ENCODE results near the gene PRSS21. TPM values are rescaled to one million over a fixed set of nuclear protein-coding genes. Genes with fewer than 3 reads are reported as not detected.

Gene PRSS21
- total and polyA plus RNA-seq, 3 donors from 2014 or later: 62.5 to 153 (median 130) TPM

DNA sequence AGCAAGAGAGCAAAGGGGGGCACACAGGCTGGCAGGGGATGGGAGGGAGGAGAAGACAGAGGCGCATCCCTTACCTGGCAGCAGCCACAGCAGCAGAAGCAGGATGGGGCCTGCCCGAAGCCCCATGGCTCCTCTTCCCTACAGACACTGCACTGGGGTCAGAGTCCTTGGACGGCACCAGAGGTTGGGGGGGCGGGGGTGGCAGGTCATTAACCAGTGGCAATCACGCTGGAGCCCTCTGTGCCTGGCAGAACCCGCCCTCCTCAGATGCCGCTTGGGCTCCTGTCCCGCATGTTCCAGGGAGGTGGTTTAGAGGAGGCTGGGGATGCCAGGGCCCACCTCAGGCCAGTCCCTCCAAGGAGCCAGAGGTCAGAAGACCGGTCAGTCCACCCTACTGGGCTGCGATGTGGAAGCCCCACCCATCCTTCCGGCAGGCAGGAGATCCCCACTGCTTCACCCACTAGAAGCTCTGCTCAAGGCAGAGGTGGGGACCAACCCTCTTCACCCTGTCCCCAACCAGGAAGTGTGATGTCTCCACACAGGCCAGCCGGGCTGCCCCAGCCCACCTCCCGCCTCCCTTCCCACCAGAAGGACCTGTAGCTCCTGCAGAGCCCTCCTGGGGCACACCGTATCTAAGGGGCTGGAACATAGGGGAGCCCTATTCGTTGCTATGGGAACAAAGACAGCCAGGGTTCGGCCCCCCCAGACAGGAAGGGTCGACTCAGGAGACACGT, 24.7 kb downstream of the PRSS21 start:
- Histone ChIP-seq H3K4me3 (peak overlapping the region; percentile 34 to 46), H3K27me3 (no peaks in the 10 kb centered on the region), H3K27ac (no peak overlapping the region), H3K9me3 (no peaks in the 10 kb centered on the region), H3K4me1 (no peaks in the 10 kb centered on the region), H3K36me3 (ENCODE audit: low read depth, missing control alignments) (no peaks in the 10 kb centered on the region)
- WGBS, 2 donors: 65 to 74% methylated on average over 3 to 17 of the region's 18 CpGs
- intact Hi-C loops (cut with DNase I; ENCODE audit: low total_unique reads): no loop called here
- no peak for DNase-seq
- TF ChIP-seq CTCF (IDR thresholded peaks at IDR 0.05) (no peak), POLR2A (IDR thresholded peaks at IDR 0.05) (no peak)

DNA sequence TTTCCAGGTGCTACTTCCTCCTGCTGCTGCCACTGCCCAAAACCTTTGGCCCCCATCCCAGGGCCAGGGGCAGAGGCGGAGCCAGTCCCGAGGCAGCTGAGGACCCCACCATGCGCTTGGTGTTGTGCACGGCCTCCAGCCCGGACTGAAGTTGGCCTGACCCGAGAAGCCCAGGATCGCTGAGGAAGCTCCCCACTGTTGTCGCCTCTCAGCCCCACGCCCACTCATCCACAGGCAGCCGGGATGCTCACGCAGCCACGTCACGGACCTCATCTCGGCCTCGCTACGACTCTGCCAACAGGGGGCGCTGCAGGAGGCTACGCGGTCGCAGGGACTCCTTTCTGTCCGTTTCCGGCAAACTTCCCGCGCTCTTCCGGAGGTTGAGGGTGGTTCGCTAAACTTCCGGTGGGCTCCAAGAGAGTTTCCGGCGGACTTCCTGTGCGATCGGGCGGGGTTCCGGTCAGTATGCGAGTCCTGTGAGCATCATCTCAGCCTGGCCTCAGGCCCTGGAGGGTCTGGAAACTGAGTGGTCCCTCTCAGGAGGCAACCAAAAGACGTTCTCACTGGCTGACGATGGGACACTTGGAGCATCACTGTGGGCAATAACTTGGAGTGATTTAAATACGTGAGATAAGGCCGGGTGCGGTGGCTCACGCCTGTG, 25.4 kb downstream of the PRSS21 start:
- Histone ChIP-seq H3K27me3 (no peaks in the 10 kb centered on the region), H3K36me3 (ENCODE audit: low read depth, missing control alignments) (no peaks in the 10 kb centered on the region), H3K4me3 (peak overlapping the region; percentile 34 to 46), H3K9me3 (no peaks in the 10 kb centered on the region), H3K4me1 (no peaks in the 10 kb centered on the region), H3K27ac (no peak overlapping the region)
- WGBS, 2 donors: 37 to 63% methylated on average over 7 to 40 of the region's 40 CpGs
- no peak for TF ChIP-seq POLR2A (IDR thresholded peaks at IDR 0.05)
- TF ChIP-seq CTCF (IDR thresholded peaks at IDR 0.05): peak; percentile 59 to 68 (median 64)
- peak; percentile 85 for DNase-seq
- intact Hi-C loops (cut with DNase I; ENCODE audit: low total_unique reads): no loop called here

GRCh38 chr16:2843526-2843925, 26.5 kb downstream of the PRSS21 start:
- no peak overlapping the region for H3K27ac ChIP-seq
- no peaks in the 10 kb centered on the region for H3K36me3 ChIP-seq (ENCODE audit: low read depth, missing control alignments)
- H3K4me3 ChIP-seq: no peak overlapping the region
- no peak for TF ChIP-seq POLR2A (IDR thresholded peaks at IDR 0.05)
- TF ChIP-seq CTCF (IDR thresholded peaks at IDR 0.05): no peak
- no peaks in the 10 kb centered on the region for H3K9me3 ChIP-seq
- H3K27me3 ChIP-seq: no peaks in the 10 kb centered on the region
- WGBS, 2 donors: 67 to 68% methylated on average over 8 of the region's 8 CpGs
- no peak for DNase-seq
- no peaks in the 10 kb centered on the region for H3K4me1 ChIP-seq
- intact Hi-C loops (cut with DNase I; ENCODE audit: low total_unique reads): no loop called here

DNA sequence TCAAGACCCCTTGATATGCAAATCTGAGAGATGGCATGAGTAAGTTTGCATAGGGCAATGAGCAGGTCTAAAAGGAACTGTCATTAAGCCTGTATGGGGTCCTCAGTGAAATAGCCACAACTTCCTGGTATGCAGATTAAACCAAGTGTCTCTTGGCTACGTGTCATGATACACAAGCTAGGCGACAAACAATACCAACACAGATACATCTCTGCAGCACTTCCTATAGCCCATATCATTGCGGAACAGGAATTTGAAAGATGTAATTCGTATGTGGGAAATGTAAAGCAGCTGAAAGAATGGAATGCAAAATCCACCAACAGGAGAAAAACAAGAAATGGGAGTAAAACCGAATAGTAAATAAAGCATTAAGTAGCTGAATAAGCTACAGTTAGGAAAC, 28.1 kb downstream of the PRSS21 start:
- H3K4me3 ChIP-seq: no peak overlapping the region
- no peaks in the 10 kb centered on the region for H3K9me3 ChIP-seq
- no peak overlapping the region for H3K27ac ChIP-seq
- 78 to 83% methylated on average over 5 of the region's 5 CpGs for WGBS, 2 donors
- TF ChIP-seq POLR2A (IDR thresholded peaks at IDR 0.05) (no peak), CTCF (IDR thresholded peaks at IDR 0.05) (no peak)
- no peak for DNase-seq
- no peaks in the 10 kb centered on the region for H3K36me3 ChIP-seq (ENCODE audit: low read depth, missing control alignments)
- H3K27me3 ChIP-seq: no peaks in the 10 kb centered on the region
- intact Hi-C loops (cut with DNase I; ENCODE audit: low total_unique reads): no loop called here
- H3K4me1 ChIP-seq: no peaks in the 10 kb centered on the region
